B cell (primary cell): ENCODE results near the gene ITGAV.
"Not testable (repeated sequence)": the region's sequence is repeated elsewhere in the genome, so short reads cannot be mapped to it uniquely, and the experiment has no call there.

Source experiments
- EZH2 ChIP-seq: IDR thresholded peaks from 2 replicates; pipeline ENCODE4 v1.6.1; 2012; ENCODE audit warnings: borderline replicate concordance, low read depth, mild to moderate bottlenecking, moderate library complexity, low read length; ENCODE audit not compliant: insufficient read depth, poor library complexity, severe bottlenecking
- TF ChIP-seq, protein P1 (sequence below): fragments of 200-600 bp; IDR thresholded peaks from one replicate; pipeline ENCODE4 v1.8.0; 2022; ENCODE audit warnings: antibody characterized with exemption, mild to moderate bottlenecking

DNA sequence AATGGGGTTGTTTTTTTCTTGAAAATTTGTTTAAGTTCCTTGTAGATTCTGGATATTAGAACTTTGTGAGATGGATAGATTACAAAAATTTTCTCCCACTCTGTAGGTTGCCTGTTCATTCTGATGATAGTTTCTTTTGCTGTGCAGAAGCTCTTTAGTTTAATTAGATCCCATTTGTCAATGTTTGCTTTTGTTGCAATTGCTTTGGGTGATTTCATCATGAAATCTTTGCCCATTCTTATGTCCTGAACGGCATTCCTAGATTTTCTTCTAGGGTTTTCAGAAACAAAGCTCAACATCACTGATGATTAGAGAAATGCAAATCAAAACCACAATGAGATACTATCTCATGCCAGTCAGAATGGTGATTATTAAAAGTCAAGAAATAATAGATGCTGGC is 21.3 kb upstream of the ITGAV start:
- TF ChIP-seq, protein P1, sequence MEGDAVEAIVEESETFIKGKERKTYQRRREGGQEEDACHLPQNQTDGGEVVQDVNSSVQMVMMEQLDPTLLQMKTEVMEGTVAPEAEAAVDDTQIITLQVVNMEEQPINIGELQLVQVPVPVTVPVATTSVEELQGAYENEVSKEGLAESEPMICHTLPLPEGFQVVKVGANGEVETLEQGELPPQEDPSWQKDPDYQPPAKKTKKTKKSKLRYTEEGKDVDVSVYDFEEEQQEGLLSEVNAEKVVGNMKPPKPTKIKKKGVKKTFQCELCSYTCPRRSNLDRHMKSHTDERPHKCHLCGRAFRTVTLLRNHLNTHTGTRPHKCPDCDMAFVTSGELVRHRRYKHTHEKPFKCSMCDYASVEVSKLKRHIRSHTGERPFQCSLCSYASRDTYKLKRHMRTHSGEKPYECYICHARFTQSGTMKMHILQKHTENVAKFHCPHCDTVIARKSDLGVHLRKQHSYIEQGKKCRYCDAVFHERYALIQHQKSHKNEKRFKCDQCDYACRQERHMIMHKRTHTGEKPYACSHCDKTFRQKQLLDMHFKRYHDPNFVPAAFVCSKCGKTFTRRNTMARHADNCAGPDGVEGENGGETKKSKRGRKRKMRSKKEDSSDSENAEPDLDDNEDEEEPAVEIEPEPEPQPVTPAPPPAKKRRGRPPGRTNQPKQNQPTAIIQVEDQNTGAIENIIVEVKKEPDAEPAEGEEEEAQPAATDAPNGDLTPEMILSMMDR: not testable (repeated sequence)
- TF ChIP-seq EZH2: not testable (repeated sequence)
